NCI-H1436 treated with DMSO at 0.1 percent for 48 hours (cell line): Measurements from ENCODE around the gene OR51G2.
"Not testable (repeated sequence)": the region's sequence is repeated elsewhere in the genome, so short reads cannot be mapped to it uniquely, and the experiment has no call there.

ENCODE experiments used
- DNase-seq: peaks from one replicate; lab custom pipeline; 2025; lab: John Stamatoyannopoulos, UW

OR51G2 gene, protein sequence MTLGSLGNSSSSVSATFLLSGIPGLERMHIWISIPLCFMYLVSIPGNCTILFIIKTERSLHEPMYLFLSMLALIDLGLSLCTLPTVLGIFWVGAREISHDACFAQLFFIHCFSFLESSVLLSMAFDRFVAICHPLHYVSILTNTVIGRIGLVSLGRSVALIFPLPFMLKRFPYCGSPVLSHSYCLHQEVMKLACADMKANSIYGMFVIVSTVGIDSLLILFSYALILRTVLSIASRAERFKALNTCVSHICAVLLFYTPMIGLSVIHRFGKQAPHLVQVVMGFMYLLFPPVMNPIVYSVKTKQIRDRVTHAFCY

DNA sequence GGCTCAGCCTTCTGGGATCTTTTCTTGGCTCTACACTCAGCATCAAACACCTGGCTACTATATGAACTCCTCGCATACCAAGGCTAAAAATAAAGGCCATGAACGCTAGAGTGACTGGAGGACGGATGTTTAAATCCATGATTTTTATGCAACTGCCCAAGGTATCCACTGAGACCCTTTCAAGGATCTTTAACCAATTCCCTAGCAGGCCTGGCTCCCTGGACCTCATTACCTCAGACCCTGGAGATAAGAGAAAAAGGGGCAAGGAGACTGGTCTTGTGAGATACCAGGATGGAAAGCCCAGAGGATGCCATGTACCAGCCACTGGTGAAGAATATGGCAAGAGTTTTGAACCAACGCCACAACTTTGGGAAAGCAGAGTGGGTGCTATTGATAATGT, at the start of gene OR51G2:
TSS of gene OR51G2 (minus strand) at position 101 of the 400 bp plus-strand sequence. CDS start 3,687 bp downstream, outside the sequence.
- no peak for DNase-seq

DNA sequence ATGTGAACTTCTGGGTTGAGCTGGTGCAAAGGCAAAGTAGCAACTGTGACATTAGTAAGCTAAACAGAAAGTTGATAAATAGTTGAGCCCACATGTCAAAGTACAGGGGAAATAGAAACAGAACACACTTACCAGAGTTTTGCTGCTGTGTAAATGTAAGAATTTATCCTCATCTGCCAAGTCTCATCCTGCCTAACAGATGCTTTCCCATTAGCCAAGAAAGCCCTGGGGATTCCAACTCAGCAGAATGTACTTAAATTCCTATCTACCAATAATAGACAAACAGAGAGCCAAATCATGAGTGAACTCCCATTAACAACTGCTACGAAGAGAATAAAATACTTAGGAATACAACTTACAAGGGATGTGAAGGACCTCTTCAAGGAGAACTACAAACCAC, 43.7 kb upstream of the OR51G2 start:
- no peak for DNase-seq

DNA sequence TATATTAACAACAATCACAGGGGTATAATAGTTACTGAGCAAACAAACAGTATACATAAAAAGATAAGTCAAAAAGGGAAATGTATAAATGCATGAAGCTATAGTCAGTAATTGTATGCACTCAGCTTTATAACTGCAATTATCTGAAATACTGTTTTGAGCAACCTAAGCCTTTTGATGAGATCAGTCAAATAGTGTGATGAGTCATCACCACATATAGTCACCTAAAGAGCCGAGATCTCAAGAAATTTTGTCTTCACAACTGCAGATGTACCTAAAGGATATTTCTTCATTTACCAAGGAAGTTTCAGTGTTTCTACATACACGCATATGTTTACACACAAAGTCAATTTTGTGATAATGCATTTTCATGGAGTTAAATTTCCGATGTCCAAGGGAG, 41.7 kb upstream of the OR51G2 start:
- no peak for DNase-seq

DNA sequence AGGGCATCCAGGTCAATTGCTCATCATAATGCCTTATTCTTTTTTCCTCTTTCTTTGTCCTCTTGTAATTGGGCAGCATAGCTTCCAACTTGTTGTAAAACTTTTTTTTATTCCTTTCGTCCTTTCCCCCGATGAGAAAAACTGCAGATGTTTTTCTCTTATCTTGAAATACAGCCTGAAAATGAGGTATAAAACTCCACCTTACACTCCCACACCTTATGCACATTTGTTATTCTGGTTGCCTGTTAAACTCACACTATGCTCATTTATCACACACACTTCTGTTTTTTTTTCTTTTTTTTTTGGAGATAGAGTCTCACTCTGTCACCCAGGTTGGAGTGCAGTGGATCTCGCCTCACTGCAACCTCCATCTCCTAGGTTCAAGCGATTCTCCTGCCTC, 38.2 kb upstream of the OR51G2 start:
- no peak for DNase-seq

DNA sequence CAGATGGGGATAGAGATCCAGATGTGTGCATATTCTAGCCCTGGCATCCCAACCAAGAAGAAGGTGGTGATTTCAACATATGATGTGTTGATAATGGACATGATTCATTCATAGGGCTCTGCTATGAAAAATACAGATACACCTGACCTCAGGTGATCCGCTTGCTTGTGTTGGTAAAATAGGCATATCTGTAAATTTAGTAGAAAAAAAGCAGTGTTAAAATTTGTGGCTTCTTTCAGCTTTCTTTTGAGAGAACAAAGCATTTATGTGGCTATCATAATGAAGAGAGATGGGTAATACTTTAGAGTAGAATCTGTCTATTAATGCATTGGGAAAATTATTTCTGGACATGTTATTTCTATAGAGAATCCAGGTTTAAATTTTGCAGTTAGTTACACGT, 36.5 kb upstream of the OR51G2 start, which contains the start of gene OR51A2:
TSS of gene OR51A2 (minus strand) at position 101 of the 400 bp plus-strand sequence. CDS start at position 101, 0 bp downstream.
- DNase-seq = not testable (repeated sequence)

DNA sequence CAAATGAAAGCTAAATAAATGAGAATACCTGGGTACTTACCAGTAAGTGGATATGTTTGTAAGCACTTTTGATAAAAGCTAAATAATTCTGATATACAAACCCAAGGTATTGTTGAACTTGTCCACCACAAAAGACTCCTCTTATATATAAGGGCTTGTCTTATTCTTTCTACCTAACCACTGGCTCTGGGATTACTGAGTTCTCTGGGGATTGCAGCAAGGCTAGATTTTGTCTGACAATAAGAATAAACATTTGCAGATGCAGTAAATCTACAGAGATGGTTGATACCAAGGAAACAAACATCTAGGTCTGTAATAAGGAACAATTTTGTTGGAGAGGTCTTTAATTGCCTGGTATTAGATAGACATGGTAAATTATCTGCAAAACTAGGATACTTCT, 28.4 kb upstream of the OR51G2 start, which contains the start of gene OR51A4:
TSS of gene OR51A4 (minus strand) at position 101 of the 400 bp plus-strand sequence. CDS start 505 bp downstream, outside the sequence.
- no peak for DNase-seq

DNA sequence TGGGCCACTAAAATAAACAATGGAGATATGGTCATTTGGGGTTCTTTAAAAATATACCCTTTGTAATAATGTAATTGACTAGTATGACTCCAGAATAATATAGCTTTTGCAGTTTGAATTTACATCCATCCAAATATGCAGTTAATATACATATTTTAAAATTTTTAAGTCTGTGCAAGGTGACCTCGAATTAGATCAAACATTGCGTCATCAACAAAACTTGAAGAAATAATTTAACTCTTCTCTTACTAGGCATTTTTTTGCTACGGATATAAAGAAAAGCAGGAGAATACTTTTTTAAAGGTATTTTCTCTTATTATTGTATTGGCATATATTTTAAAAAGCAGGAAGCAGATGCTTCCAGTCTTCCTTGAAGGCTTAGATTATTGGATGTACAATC, 17.6 kb upstream of the OR51G2 start:
- no peak for DNase-seq

DNA sequence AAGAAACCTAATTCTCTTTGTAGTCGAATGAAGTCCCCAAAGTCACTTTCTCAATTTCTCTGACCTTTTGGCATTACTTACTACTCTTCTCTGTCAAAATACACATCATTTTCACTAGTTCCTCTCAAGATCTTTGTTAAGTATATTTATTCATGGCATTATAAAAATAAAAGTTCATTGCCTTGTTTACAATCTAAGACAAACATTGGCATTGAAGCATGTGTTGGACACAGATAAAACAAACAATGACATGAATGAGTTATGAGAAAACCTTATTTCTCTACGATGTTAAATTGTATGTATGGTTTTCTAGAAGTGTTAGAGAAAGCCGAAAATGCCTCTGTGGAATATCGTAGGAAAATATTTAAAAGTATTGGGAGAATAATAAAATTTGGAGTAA, 13.6 kb upstream of the OR51G2 start:
- no peak for DNase-seq

DNA sequence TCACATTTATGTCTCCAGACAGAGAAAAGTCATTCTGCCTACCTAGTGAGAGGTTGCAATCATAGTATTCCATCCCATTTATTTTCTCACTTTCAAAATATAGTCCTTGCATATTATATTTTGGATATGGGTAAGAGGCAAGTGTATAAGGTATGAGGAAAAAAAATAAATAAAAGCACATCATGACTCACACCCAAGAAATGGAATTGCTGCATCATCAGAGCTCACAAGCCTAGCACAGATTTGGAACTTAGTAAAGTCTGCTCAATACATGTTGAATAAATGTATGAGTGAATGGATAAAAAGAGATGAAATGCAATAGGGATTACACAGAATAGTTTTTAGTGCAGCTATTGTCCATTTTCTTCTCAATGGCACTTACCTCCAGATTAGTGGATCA, 7.5 kb upstream of the OR51G2 start:
- DNase-seq = no peak

DNA sequence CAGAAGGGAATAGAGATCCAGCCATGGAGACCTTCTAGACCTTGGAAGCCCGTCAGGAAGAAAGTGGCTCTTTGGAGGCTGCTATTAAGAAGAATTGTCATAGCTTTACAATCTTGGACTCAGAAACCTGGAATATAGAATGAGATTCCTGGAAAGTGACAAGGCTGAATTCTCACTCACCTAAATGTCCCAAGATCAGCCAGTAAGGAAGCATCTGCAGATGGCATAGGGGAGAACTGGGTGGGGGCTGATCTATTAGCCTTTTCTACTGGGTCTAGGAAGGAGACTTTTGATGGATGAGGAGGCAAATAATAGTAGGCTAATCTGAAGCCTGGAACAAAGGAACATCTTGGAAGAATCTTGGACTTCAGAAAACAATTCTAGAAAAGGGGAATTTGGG, 5.1 kb upstream of the OR51G2 start, which contains the start of gene OR51G1:
TSS of gene OR51G1 (minus strand) at position 101 of the 400 bp plus-strand sequence. CDS start at position 101, 0 bp downstream.
- DNase-seq = no peak

DNA sequence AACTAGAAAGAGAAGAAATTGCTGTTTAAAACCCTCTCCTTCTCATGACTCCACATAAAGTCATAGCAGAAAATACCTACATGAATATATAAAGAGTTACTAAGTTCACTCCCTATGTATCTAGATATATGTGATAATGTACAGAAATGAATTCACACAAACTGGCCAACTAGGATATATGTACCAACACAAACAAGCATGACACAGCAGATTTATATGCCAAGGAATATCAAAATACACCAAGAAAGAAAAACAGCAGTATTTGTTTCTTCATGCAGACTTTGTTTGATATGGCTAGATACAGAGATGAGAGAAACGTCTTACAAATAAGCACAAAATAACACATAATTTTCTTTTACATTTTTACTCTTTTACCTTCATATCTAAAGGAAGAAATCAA, 3.2 kb upstream of the OR51G2 start:
- DNase-seq = no peak

DNA sequence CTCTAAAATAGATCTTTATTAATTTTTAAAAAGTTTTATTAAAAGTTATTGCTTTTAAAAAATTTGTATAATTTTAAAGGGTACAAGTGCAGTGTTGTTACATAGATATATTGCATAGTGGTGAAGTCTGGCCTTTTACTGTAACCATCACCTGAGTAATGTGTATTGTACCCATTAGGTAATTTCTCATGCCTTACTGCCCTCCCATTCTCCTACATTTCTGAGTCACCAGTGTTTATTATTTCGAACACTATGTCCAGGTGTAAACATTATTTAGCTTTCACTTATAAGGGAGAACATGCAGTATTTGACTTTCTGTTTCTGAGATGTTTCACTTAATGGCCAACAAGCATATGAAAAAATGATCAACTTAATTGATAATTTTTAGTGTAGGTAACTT, 2.6 kb upstream of the OR51G2 start:
- no peak for DNase-seq

DNA sequence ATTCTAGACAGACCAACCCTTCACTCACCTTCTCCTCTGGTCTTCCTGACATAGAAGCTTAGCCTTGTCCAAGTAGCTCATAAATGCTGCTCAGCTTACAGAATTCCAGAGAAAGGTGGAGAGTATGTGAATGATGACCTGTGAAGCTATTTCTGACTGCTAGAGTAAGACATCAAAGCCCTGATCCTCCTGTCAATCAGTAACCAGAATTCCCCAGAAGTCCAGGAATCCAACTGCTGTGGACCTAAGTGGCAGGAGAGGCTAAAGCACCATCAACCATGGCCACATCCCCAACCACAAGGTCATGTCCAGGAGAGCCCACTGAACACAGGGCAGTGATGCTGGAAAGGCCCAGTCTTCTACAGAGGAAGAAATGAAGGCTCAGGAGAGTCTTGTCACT, 2.6 kb downstream of the OR51G2 start:
- DNase-seq = no peak

DNA sequence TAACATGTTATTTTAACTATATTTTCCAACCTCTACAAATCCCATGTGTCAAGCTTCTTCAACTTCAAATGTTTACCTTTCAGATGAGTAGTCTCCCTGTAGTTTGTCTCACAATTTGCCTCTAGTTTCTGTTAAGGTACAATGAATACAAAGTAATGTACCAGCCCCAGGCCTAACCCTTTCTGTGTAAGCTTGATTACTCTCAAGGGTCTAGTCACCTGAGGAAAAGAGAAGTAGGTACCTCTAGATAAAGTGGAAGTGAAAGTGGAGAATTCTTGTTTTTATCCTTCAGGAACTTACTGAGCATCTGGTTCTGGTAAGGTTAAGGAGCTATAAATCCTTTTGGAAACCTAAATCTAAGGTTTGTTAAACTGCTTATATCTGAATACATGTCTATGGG, 15.7 kb downstream of the OR51G2 start, which contains the start of gene OR51A7:
TSS of gene OR51A7 (plus strand) at position 300 of the 400 bp plus-strand sequence. CDS start 3,587 bp downstream, outside the sequence.
- no peak for DNase-seq

DNA sequence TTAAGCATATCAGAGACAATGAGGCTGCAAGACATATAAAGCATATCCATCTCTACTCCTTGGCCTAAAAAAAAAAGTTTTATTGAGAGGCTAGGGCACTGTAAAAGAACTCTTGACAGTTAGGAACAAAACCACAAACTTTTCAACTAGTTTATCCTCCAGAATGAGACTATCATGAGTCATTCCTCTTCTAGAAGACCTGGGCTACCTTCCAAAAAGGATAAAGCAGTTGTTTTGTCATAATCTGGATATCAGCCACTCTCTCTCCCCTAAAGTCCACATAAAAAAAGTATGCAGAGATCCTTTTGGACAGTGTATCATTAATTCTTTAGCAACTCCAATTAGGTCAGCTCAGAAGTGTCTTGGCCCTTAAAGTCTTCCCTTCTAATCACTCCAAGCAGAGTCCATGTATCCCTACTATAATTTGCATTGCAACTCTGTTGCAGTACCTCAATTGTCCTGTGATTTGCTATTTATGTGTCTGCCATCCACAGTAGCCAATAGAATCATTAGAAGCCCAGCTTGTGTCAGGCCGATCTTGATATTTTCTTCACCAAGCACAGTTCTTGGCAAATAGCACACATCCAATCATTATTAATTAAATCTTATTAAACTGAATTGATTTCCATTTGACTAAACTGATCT, 27.0 kb downstream of the OR51G2 start:
- no peak for DNase-seq

DNA sequence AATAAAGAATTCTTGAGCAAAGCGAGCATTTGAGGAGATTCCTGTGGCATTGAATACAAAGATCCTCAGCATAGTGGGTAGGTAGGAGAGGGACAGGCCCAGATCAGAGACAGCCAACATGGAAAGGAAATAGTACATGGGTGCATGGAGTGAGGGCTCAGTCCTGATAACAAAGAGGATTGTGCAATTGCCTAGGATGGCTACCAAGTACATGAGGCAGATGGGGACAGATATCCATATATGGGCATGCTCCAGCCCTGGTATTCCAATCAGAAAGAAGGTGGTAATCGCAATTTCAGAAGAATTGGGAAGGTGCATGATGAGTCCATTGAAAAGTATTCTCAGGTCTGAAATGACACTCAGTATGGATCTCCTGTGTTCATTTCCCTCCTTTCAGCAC, 28.9 kb downstream of the OR51G2 start:
- no peak for DNase-seq

DNA sequence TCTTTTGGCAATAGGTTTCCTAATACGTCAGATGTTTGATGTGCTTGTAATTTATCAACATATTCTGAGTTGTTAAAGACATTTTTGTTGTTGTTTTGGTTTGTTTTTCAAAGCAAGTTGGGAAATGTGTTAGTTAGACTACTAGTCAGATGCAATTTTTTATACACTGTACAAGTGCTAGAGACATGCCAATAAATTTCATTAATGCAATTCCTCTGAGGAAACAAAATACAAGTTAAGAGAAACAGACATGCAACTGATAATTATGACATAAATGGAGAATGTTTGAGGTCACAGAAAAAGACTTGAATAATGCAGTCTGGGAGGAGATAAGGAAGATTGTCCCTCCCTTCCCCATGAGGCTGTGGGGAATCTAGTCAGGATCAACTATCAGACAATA, 31.6 kb downstream of the OR51G2 start:
- no peak for DNase-seq

DNA sequence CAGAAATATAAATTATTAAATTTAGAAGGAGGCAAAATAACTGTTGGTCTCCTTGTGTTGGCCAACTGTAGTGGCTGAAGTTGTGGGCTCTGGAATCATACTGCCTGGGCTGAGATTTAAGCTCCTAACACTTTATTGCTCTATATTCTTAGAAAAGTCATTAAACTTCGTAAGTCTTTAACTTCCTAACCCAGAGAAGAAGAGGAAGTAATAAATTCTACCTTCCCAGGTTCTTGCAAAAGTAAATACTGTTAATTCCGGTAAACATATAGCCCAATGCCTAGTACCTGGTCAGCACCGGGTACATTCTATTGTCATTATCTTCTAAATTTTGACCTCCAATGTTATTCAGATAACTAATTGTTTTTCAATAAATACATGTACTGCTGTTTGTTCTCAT, 33.0 kb downstream of the OR51G2 start:
- no peak for DNase-seq

DNA sequence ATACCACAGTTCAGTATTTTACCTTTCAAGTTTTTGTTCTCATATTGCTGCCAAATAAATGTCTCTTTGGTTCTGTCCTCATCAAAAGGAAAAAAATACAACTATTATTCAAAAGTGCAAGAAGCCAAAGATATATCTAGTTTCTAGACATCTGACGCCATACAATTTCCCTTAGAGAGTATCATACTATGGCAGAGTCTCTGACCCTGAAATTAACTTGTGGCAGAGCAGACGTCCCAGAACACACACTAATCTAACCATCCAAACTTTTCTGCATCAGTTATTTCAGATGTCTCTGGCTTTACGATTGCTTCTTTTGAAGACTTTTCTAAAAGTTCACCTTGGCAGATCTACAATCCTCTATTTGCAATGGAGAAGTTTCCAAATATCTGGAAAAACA, 34.8 kb downstream of the OR51G2 start:
- DNase-seq = no peak

DNA sequence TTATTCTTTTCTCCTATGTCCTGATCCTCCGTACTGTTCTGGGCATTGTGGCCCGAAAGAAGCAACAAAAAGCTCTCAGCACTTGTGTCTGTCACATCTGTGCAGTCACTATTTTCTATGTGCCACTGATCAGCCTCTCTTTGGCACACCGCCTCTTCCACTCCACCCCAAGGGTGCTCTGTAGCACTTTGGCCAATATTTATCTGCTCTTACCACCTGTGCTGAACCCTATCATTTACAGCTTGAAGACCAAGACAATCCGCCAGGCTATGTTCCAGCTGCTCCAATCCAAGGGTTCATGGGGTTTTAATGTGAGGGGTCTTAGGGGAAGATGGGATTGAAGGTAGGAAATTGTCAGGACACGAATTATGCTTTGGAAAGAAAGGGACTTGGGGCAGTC, 36.6 kb downstream of the OR51G2 start:
- DNase-seq = no peak

DNA sequence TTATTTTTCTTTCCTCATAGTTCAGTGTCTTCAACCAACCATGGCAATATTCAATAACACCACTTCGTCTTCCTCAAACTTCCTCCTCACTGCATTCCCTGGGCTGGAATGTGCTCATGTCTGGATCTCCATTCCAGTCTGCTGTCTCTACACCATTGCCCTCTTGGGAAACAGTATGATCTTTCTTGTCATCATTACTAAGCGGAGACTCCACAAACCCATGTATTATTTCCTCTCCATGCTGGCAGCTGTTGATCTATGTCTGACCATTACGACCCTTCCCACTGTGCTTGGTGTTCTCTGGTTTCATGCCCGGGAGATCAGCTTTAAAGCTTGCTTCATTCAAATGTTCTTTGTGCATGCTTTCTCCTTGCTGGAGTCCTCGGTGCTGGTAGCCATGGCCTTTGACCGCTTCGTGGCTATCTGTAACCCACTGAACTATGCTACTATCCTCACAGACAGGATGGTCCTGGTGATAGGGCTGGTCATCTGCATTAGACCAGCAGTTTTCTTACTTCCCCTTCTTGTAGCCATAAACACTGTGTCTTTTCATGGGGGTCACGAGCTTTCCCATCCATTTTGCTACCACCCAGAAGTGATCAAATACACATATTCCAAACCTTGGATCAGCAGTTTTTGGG, 37.2 kb downstream of the OR51G2 start, which contains the start of gene OR51T1:
TSS of gene OR51T1 (plus strand) at position 41 of the 641 bp plus-strand sequence. CDS start at position 41, 0 bp downstream.
- no peak for DNase-seq

DNA sequence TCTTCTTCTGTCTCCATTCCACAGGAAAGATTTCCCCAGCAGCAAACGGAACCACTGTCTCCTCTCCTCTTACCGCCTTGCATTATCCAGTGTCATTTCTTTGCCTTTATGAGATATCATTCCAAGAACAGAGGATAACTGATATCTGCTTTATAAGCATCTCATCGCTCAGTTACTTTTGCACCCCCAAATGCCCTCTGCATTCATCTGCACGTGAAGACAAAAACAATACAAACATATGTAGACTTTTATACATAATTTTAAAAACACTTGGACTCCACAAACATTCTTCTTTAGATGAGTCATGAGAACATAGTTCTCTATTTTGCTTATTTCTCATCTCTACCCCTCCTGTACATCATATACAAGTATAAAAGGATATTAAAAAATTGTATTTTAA, 38.0 kb downstream of the OR51G2 start:
- no peak for DNase-seq

DNA sequence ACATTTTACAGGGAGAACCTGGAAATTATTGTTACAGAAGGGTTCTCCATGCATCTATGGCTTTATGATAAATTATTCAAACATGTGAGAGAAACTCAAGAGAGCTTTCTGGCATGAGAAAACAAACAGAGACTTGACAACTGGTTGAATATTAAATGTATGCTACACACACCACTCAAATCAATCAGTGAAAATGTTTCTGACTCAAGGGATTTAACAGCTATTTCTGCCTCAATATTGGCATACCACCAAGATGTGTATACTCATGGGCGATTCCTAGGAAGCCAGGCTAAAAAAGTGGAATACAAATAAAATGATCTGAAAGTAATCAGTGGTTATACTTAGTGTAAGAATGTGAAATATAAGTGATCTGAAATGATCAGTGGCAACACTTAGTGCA, 53.3 kb downstream of the OR51G2 start:
- DNase-seq = no peak
